Limb (tissue), 2 donors: ENCODE results near the gene YIPF6.
"Not testable (repeated sequence)": the region's sequence is repeated elsewhere in the genome, so short reads cannot be mapped to it uniquely, and the experiment has no call there.

Experiments used
- DNase-seq, 2 donors: peaks; one replicate each; pipeline ENCODE4 v3.0.0-alpha.2; 2016; ENCODE audit errors: extremely low spot score in 2 of 2

The YIPF6 gene

DNA sequence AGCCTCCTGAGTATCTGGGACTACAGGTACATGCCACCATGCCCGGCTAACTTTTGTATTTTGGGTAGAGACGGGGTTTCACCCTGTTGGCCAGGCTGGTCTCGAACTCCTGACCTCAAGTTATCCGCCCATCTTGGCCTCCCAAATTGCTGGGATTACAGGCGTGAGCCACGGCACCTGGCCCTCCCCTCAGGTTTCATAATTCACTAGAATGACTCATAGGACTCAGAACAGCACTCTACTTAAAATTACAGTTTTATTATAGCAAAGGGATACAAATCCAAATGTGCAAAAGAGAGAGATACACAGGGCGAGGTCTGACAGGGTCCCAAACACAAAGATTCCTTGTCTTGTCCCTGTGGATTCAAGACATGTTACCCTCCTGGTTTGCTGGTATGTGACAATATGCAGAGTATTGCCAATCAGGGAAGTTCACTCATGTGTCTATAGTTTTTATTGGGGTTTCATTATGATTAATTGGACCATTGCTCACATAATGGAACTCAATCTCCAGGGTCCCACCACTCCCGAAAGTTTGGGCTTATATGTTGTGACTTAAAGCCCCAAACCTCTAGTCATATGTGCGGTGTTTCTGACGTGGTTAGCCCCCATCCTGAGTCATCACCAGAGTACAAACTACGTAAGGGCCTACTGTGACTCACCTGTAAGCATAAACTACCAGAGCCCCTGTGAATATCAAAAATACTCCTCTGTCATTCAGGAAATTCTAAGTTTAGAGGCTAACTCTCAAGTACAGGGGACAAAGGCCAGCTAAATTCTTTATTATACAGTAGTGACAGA, 5.2 kb downstream of the YIPF6 start:
- DNase-seq: no peak

GRCh38 chrX:68506649-68507048, 7.8 kb downstream of the YIPF6 start:
- DNase-seq: no peak

DNA sequence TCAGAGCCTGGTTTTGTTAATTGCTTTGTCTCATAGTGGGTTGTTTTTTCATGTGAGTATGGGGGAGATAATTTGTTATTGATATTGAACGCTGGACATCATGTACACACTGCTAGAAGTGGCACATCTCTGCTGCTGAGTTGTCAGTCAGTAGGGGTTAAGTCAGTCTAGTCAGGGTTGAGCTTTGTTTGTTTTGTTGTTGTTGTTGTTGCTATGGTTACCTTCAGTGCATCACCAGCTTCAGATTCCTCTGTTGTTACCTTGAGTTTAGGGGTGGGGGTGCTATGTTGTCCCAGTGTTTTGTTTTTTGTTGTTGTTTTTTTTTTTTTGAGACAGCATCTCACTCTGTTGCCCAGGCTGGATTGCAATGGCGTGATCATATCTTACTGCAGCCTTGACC, 9.9 kb downstream of the YIPF6 start:
- no peak for DNase-seq

GRCh38 chrX:68511255-68511654, 12.4 kb downstream of the YIPF6 start:
- peak; percentile 11 to 29 for DNase-seq

DNA sequence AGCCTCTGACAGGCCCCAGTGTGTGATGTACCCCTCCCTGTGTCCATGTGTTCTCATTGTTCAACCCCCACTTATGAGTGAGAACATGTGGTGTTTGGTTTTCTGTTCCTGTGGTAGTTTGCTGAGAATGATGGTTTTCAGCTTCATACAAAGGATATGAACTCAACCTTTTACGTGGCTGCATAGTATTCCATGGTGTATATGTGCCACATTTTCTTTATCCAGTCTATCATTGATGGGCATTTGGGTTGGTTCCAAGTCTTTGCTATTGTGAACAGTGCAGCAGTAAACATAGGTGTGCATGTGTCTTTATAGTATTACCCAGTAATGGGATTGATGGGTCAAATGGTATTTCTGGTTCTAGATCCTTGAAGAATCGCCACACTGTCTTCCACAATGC, 25.8 kb downstream of the YIPF6 start:
- not testable (repeated sequence) for DNase-seq

DNA sequence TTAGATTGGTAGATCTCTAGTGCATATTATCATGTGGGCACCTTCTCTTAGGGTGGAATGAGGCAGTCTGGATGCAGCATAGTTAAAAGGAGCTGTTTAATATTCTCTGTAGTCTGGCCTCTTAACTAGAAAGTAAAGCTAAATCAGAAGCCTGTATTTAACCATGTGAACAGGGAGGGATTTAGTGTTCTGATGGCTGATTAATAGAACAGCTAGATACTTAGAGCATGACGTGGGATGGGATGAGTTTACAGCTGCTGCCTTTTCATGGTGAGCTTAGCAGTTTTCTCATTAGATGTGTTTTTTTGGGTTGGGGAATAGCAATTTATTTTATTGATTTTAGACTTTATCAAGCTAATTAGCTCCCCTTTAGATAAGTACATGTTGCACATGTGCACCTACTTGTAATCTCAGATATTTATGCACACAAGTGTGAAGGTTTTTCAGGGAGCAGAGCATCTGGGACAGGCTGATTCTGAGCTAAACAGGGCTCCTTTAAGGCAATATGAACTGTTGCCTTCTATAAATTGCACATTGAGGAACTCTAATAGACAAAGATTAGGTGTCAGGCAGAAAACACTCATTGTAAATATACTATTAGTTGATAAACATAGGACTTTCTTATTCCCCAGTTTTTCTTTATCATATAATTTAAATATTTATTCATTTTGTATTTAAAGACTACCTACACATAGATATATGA, 34.1 kb downstream of the YIPF6 start:
- DNase-seq: no peak

- DNase-seq: no peak
These were observed 34.8 kb downstream of the YIPF6 start for GRCh38 chrX:68533656-68534055.

DNA sequence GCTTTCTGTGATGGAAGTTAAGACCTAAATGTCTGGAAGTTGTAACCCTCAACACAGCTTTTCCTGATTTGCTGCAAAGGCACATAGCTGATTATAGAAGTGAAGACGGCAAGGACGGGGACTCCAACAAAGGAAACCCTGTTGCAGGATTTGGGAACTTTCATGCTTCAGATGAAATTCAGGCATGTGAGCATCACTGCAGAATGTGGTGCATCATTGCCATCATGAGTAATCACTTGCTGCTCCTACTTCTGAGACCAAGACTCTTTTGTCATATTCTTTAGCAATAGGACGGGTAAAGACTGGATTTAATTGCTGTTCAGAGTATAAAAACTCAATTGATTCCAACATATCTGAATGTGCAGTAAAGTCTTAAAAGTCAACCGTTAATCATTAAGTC, 35.8 kb downstream of the YIPF6 start:
- DNase-seq: no peak

DNA sequence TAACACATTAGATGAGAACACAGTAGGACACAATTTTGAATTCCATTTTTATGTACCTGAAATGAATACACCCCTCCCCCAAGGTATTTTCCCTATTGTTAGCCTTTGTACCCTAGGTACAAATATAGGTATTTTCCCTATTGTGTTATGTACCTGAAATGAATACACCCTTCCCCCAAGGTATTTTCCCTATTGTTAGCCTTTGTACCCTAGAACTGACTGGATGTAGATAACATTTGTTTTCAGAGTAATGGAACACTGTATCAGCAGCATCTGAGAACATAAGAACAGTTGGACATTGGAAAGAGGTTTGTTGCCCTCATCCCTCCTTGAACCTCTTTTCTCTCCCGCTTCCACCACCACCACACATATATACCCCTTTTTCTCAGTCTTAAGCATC, 37.6 kb downstream of the YIPF6 start:
- no peak for DNase-seq

DNA sequence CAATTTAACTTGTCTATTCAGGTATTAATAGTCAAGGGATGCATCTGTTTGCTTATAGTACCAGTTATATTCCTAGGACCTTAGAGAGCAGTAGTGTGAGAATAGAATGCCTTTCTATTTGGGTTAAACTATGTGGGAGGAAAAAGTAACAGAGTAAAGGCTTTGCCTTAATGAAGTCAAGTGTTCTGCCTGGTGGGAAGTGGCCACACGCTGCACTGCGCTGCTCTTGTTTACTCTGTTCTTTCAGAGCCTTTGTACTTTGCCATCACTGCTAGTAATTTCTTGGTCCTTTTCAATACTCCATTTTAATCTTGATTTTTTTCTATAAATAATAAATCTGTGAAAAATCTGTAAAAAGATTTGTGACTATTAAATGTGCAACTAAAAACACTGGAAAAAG, 38.0 kb downstream of the YIPF6 start:
- DNase-seq: no peak

- DNase-seq: no peak
These were observed 51.3 kb downstream of the YIPF6 start for GRCh38 chrX:68550193-68550592.

DNA sequence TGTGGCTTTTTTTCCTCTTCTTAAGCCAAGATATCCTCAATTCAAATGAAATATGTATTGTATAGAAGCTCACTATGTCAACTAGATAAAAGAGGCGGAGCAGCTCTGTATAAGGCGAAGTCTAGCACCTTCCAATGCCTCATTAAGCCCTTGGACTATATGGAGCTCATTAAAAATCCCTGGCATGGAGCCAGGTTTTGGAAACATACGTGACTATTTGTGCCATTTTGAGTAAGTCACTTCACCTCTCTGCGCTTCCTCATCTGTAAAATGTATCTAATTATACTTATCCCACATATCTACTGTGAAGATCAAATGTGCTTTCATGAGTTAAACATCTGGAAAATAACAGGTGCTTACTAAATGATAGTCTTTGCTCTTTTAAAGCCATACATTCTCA, 57.2 kb downstream of the YIPF6 start:
- no peak for DNase-seq

DNA sequence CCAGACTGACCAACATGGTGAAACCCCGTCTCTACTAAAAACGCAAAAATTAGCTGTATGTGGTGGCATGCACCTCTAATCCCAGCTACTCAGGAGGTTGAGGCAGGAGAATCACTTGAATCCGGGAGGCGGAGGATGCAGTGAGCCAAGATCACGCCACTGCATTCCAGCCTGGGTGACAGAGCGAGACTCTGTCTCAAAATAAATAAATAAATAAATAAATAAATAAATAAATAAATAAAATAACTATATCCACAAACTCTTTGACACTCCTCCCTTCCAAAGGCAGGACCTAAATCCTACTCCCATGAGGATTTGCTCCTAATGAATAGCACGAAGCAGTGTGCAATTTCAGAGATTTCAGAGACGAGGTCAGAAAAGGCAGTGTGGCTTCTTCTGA, 58.3 kb downstream of the YIPF6 start:
- not testable (repeated sequence) for DNase-seq

DNA sequence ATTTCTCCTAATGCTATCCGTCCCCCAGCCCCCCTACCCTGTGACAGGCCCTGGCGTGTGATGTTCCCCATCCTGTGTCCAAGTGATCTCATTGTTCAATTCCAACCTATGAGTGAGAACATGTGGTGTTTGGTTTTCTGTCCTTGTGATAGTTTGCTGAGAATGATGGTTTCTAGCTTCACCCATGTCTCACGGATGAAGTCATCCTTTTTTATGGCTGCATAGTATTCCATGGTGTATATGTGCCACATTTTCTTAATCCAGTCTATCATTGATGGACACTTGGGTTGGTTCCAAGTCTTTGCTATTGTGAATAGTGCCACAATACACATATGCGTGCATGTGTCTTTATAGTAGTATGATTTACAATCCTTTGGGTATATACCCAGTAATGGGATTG, 61.1 kb downstream of the YIPF6 start:
- DNase-seq: not testable (repeated sequence)

GRCh38 chrX:68568136-68568535, 69.3 kb downstream of the YIPF6 start:
- no peak for DNase-seq

DNA sequence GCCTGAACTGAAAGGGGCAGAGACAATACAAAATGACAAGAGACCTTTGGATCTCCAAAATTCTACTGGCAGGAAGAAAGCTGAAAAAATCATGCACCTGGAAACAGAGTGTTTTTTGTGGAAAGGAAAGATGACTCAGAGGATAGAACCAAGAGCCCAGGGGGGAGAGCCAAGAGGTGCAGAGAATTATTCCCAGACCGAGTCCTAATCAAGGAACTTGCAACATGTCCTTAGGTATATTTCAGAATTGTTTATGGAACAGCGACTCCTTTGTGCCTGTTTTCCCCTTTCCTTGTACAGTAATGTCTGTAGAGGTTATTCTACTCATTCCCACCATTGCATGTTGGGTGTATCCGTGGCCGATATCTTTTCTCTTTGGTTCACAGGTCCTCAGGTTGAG, 71.7 kb downstream of the YIPF6 start:
- no peak for DNase-seq

DNA sequence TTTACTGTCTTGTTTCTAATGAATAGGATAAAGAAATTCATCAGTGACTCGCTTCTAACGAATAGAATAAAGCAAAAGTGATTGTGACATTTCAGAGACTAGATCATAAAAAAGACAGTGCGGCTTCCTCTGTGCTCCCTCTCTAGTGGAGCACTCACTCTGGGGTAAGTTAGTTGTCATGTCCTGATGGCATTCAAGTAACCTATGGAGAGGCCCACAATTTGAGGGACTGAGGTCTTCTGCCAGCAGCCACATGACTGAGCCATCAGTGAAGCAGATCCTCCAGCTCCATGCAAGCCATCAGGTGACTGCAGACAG, 72.4 kb downstream of the YIPF6 start:
- no peak for DNase-seq

DNA sequence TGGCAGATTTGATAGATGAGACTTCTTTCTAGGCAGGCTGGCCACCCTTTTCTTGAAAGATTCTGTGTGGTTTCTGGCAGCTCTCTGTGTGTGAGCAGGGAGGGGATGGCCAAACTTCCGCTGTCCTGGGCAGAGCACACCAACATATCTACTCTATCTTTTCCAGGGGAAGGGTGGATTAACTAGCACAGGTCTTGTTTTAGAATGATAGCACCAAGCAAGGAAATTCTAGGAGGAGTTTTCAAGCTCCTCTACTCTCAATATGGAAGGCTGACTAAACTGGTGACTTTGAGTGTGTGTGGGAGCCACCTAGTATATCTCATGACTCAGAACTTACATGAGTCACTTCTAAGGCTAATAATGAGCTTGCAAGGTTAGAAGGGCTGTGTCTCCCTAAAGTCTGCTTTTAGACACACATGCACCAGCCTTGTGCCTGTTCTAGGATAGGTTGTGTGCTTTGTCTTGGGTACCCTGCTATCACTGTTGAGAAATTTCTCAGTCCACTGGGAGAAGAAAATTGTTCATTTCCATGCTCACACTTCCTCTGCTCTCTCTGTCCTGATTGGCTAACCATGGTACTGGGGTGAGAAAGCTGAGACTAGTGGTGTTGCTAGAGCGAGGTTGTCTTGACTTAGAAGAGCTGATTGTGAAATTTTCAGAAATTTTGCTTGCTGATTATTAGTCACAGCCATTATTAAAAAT, 72.9 kb downstream of the YIPF6 start:
- DNase-seq: no peak

DNA sequence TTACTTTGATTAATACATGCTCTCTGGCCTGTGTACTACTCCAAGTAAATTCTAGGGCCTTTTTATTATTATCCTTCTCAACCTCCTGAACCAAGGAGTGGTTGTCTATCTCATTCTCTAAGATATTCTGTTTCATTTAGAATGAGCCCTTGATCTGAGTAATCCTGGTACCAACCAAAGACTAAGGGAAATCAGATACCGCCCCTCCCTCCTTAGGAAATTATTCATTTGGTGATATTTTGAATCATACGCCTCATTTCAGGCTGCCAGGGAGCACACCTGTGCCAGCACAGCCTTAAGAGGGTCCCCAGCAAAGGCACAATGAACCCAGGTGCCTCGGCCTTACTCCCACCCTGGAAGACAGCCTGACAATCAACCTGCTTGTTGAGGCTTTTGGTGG, 75.4 kb downstream of the YIPF6 start:
- no peak for DNase-seq

GRCh38 chrX:68579810-68580209, 81.0 kb downstream of the YIPF6 start:
- no peak for DNase-seq

- DNase-seq: no peak
These were observed 85.4 kb downstream of the YIPF6 start for GRCh38 chrX:68584221-68584620.
